Measurements from ENCODE around the gene LRMDA. TPM values are rescaled to one million over a fixed set of nuclear protein-coding genes. Genes with fewer than 3 reads are reported as not detected.

Gene LRMDA
- total RNA-seq, 1 donor from 2014 or later = 0.19 TPM

- Mint-ChIP-seq H3K4me1 (ENCODE audit: unreplicated experiment) (peaks cover 25% of the 10 kb centered on the region), H3K27ac (ENCODE audit: unreplicated experiment) (peak overlapping the region; percentile 84), H3K4me3 (ENCODE audit: unreplicated experiment) (no peak overlapping the region), H3K36me3 (ENCODE audit: unreplicated experiment) (peaks cover 11% of the 10 kb centered on the region), H3K27me3 (ENCODE audit: unreplicated experiment) (no peaks in the 10 kb centered on the region), H3K9me3 (ENCODE audit: unreplicated experiment) (peaks cover 22% of the 10 kb centered on the region)
- no peak for TF ChIP-seq CTCF (IDR thresholded peaks at IDR 0.05)
- no peak for DNase-seq (ENCODE audit: extremely low spot score, unreplicated experiment)
These were observed 973.1 kb downstream of the LRMDA start for GRCh38 chr10:76404531-76404930.

GRCh38 chr10:76405922-76406321, 974.5 kb downstream of the LRMDA start:
- Mint-ChIP-seq H3K4me1 (ENCODE audit: unreplicated experiment) (peaks cover 24% of the 10 kb centered on the region), H3K27me3 (ENCODE audit: unreplicated experiment) (no peaks in the 10 kb centered on the region), H3K36me3 (ENCODE audit: unreplicated experiment) (peaks cover 10% of the 10 kb centered on the region), H3K9me3 (ENCODE audit: unreplicated experiment) (peaks cover 15% of the 10 kb centered on the region), H3K27ac (ENCODE audit: unreplicated experiment) (no peak overlapping the region), H3K4me3 (ENCODE audit: unreplicated experiment) (no peak overlapping the region)
- no peak for TF ChIP-seq CTCF (IDR thresholded peaks at IDR 0.05)
- DNase-seq (ENCODE audit: extremely low spot score, unreplicated experiment) = no peak

GRCh38 chr10:76408646-76409045, 977.2 kb downstream of the LRMDA start:
- peaks cover 12% of the 10 kb centered on the region for H3K36me3 Mint-ChIP-seq (ENCODE audit: unreplicated experiment)
- peaks cover 17% of the 10 kb centered on the region for H3K4me1 Mint-ChIP-seq (ENCODE audit: unreplicated experiment)
- no peak overlapping the region for H3K27ac Mint-ChIP-seq (ENCODE audit: unreplicated experiment)
- no peak overlapping the region for H3K4me3 Mint-ChIP-seq (ENCODE audit: unreplicated experiment)
- peaks cover 19% of the 10 kb centered on the region for H3K9me3 Mint-ChIP-seq (ENCODE audit: unreplicated experiment)
- no peak for DNase-seq (ENCODE audit: extremely low spot score, unreplicated experiment)
- no peak for TF ChIP-seq CTCF (IDR thresholded peaks at IDR 0.05)
- no peaks in the 10 kb centered on the region for H3K27me3 Mint-ChIP-seq (ENCODE audit: unreplicated experiment)

GRCh38 chr10:76411729-76412435, 980.5 kb downstream of the LRMDA start:
- peaks cover 4% of the 10 kb centered on the region for H3K36me3 Mint-ChIP-seq (ENCODE audit: unreplicated experiment)
- DNase-seq (ENCODE audit: extremely low spot score, unreplicated experiment) = no peak
- H3K27me3 Mint-ChIP-seq (ENCODE audit: unreplicated experiment) = no peaks in the 10 kb centered on the region
- peaks cover 7% of the 10 kb centered on the region for H3K9me3 Mint-ChIP-seq (ENCODE audit: unreplicated experiment)
- H3K27ac Mint-ChIP-seq (ENCODE audit: unreplicated experiment) = no peak overlapping the region
- H3K4me3 Mint-ChIP-seq (ENCODE audit: unreplicated experiment) = no peak overlapping the region
- peaks cover 3% of the 10 kb centered on the region for H3K4me1 Mint-ChIP-seq (ENCODE audit: unreplicated experiment)
- TF ChIP-seq CTCF (IDR thresholded peaks at IDR 0.05) = no peak

- TF ChIP-seq CTCF (IDR thresholded peaks at IDR 0.05) = no peak
- Mint-ChIP-seq H3K9me3 (ENCODE audit: unreplicated experiment) (peaks cover 4% of the 10 kb centered on the region), H3K4me3 (ENCODE audit: unreplicated experiment) (no peak overlapping the region), H3K4me1 (ENCODE audit: unreplicated experiment) (no peaks in the 10 kb centered on the region), H3K36me3 (ENCODE audit: unreplicated experiment) (peaks cover 2% of the 10 kb centered on the region), H3K27me3 (ENCODE audit: unreplicated experiment) (no peaks in the 10 kb centered on the region), H3K27ac (ENCODE audit: unreplicated experiment) (no peak overlapping the region)
- DNase-seq (ENCODE audit: extremely low spot score, unreplicated experiment) = no peak
These were observed 984.1 kb downstream of the LRMDA start for GRCh38 chr10:76415554-76415953.
